SH-SY5Y (cell line): Measurements from ENCODE around the gene MST1.

ENCODE experiments used
- GATA2 ChIP-seq: IDR thresholded peaks from 2 replicates; pipeline ENCODE4 v1.6.1; 2011; ENCODE audit warnings: mild to moderate bottlenecking, low read depth, low read length
- GATA3 ChIP-seq: IDR thresholded peaks from 2 replicates; pipeline ENCODE4 v1.6.1; 2011; ENCODE audit warnings: low read depth, mild to moderate bottlenecking, low read length, moderate library complexity

The MST1 gene

GRCh38 chr3:49669352-49669751, 19.9 kb downstream of the MST1 start:
- no peak for TF ChIP-seq GATA3
- TF ChIP-seq GATA2: no peak

GRCh38 chr3:49668861-49669260, 20.4 kb downstream of the MST1 start:
- TF ChIP-seq GATA2 (no peak), GATA3 (no peak)

- no peak for TF ChIP-seq GATA3
- TF ChIP-seq GATA2: no peak
These were observed 20.9 kb downstream of the MST1 start for GRCh38 chr3:49668414-49668797.

GRCh38 chr3:49667701-49668413, 21.4 kb downstream of the MST1 start:
- TF ChIP-seq GATA2: no peak

GRCh38 chr3:49666592-49666991, 22.7 kb downstream of the MST1 start:
- TF ChIP-seq GATA2: no peak
- TF ChIP-seq GATA3: no peak

- TF ChIP-seq GATA3 (no peak), GATA2 (no peak)
These were observed 23.3 kb downstream of the MST1 start for GRCh38 chr3:49665822-49666519.

GRCh38 chr3:49664300-49664699, 25.0 kb downstream of the MST1 start:
- no peak for TF ChIP-seq GATA2

- TF ChIP-seq GATA2: no peak
- TF ChIP-seq GATA3: no peak
These were observed 25.4 kb downstream of the MST1 start for GRCh38 chr3:49663831-49664230.

GRCh38 chr3:49662720-49663413, 26.4 kb downstream of the MST1 start:
- TF ChIP-seq GATA2 (no peak), GATA3 (no peak)

GRCh38 chr3:49662021-49662420, 27.3 kb downstream of the MST1 start:
- TF ChIP-seq GATA2: no peak
- no peak for TF ChIP-seq GATA3

- TF ChIP-seq GATA2: no peak
- TF ChIP-seq GATA3: no peak
These were observed 28.0 kb downstream of the MST1 start for GRCh38 chr3:49661281-49661680.

- TF ChIP-seq GATA2: no peak
- no peak for TF ChIP-seq GATA3
These were observed 29.5 kb downstream of the MST1 start for GRCh38 chr3:49659756-49660155.

GRCh38 chr3:49658711-49659110, 30.6 kb downstream of the MST1 start:
- TF ChIP-seq GATA3 (no peak), GATA2 (no peak)

- no peak for TF ChIP-seq GATA2
- TF ChIP-seq GATA3: no peak
These were observed 31.9 kb downstream of the MST1 start for GRCh38 chr3:49657208-49657915.

- TF ChIP-seq GATA2: no peak
- TF ChIP-seq GATA3: no peak
These were observed 32.6 kb downstream of the MST1 start for GRCh38 chr3:49656541-49657112.
